ENCODE measurements around the gene FSTL4.

The FSTL4 gene

DNA sequence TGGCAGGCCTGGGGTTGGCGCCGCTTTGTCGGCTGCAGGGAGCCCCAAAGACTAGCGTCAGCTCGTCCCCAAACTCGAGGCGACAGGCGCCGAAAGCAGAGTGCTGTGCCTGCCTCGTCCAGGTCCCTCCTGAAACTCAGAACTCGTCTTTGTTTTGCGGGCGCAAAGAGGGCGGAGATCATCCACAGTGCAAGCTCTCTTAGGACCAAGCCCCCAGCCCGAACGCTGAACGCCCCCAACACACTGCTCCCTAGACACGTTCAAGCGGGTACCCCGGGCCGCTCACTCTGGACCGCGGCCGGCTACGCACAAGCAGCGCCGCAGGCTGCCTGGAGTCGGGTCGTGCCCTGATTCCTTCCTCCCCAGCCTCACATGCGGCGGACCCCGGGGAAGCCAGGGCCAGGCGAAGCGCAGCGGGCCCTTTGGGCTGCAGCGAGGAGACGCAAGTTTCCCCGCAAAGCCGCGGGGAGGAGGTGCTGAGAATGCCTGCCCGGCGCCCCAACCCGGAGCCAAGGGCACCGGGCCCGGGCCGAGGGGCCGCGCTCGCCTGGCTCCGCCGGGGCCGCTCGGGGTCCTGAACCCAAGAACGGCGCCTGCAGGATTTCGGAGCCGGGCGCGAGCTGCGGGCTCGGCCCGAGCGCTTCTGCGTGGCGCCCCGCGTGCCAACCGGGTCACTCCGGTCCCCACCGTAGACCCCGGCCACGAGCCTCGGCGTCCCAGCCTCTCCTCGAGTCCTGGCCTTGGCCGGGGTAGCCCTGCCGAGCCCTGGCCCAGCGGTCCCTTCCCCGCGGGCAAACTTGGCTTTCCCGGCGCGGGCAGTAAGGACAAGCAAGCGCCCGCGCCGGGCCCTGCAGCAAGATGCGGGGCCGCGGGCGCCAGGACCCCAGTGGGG, 738 bp downstream of the FSTL4 start:
- peak in 1 of 4 experiments; percentile 6 for DNase-seq (ENCODE audit: low read depth in 4 of 4, low spot score in 1 of 4)

DNA sequence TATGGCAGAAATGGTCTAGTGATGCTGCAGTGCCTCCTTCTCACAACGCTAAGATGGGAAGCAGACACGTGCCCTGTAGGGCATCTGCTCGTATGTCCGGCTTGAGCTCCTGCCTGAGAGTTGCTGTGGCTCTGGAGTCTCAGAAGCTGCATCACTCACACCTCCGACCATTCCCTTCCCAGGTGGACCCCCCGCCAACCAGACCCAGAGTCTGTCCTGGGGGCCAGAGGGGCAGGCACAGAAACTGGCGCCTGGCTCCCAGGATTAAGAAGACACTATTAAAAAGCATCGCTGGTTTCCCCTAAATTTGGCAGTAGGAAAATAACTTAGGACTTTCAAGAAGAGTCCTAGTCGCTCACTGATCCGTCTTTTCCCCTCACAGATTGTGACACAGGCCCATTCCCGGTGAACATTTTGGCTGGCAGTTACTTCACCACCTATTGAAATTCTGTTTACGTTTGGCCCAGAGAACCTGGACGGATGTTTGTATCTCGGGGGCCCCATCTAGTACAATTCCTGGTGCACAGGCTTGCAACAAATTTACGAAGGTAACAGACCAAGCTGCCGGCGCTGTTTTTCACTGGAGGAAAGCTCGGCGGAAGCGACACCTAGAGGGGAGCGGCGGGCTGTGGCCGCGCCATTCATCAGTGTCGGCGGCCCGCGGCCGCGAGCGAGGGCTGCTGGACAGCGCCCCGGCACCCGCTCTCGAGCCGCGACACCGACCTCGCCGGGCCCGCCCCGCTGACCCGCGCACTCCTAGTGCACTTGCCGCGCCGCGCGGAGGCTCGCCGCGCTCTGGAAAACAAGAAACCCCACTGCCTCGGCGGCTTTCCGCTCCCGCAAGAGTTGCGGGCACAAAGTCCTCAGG, 1.6 kb downstream of the FSTL4 start:
- peak in 2 of 4 experiments; percentile 21 to 30 for DNase-seq (ENCODE audit: low read depth in 4 of 4, low spot score in 1 of 4)

DNA sequence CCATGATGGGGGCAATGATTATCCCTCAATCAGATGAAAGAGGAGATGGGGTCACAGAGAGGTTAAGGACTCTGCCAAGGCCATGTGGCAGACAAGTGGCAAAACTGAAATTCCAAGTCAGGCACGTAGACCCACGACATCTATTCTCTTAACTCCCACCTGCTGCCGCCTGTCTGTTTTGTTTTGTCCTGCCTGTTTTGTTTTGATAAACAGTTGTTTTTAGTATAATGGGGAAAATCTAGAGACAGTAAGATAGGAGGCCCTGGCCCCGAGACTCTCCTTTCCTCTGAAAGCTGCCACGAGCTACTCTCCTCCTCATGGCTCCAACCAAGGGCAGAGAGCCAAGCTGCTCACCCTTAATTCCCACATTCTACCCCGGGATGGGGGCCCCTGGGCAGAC, 4.9 kb downstream of the FSTL4 start:
- no peak for DNase-seq (ENCODE audit: low read depth in 4 of 4, low spot score in 1 of 4)

DNA sequence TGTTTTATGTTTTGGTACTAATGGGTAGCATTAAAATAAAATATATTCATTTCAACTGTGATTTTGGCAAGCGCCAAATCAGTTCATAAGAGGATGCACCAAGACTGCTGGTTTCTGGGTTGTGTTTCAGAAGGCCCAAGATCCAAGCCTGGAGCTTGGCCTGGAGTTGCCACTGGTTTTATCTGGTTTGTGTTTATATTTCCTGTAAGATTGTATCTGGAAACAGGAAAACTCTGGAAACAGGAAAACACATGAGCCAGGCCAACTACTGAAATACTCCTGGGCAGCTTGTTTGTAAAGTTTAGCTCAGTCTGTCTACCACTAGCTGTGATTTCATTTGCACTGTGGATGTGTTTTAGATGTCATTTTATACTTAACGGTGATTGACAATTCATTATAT, 5.5 kb downstream of the FSTL4 start:
- no peak for DNase-seq (ENCODE audit: low read depth in 4 of 4, low spot score in 1 of 4)

DNA sequence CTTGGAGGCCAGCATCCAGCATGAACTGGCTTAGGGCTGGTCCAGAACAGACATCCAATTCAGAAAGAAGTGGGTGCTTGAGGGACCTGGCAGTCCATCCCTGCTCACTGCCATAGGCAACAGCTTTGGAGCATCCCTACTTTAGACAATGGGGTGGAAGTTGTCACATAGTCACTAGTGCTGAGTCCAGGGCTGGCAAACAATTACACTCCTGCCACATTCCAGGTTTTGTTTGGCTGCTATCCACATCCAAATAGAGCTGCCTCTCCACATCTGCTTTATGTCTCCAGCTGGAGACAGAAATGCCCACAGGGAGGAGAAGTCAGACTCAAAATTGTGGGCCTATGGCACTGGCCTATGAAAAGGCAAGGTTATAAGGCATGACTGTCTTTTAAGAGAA, 7.0 kb downstream of the FSTL4 start:
- no peak for DNase-seq (ENCODE audit: low read depth in 4 of 4, low spot score in 1 of 4)

DNA sequence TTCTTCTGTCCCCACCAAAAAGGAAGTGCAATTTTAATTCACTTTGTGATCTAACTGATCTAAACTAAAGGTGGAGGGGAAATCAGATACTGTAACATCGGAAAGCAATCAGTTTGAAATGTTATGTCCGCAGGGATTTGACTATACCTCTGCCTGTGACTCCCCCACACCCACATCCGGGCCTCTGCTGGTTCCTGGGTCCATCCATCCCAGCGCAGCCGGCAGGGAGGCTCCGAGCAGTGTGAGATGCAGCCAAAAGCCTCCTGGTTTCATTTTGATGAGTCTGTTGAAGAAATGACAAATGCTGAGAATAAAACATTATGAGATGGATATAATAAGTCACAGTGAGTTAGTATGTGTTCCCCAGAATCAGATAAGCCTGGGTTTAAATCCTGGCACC, 8.6 kb downstream of the FSTL4 start:
- no peak for DNase-seq (ENCODE audit: low read depth in 4 of 4, low spot score in 1 of 4)

DNA sequence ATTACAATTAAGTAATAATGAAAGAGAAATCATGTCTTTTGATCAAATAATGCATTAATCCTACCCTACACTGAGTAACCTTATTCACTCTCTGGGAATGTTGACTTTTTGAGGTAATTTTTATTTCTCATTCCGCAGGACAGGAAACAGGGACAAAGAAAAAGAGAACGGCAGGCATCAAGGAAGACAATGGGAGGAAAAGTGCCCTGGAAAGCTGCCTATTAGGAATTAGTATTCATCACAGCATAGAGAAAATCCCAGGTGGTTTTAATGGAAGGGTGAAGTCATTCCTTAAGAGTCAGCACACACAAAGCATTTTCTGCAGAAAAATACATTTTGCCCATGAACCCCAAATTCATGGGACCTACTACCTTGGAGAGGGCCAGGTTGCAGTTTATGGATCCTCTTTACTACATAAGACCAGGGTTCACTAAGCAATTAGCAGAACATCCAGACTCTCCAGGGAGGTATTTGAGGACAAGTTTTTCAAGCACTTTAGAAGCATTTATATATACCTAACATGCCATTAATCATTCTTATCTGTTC, 9.4 kb downstream of the FSTL4 start:
- no peak for DNase-seq (ENCODE audit: low read depth in 4 of 4, low spot score in 1 of 4)

DNA sequence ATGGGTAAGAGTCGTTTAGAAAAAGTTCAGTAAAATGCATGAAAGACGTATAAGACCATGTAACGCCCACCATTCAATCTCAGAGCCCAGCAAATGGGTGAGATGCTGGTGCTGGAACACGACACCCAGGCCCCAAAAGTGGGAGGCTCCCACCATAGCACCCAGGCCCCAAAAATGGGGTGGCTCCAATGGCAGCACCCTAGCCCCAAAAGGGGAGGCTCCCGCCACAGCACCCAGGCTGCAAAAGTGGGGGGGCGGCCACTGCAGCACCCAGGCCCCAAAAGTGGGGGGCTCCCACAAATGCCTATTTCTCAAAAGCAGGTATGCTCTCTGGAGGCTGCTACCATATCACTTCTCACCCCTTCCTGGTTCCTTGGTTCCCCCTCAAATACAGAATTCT, 12.7 kb downstream of the FSTL4 start:
- DNase-seq (ENCODE audit: low read depth in 4 of 4, low spot score in 1 of 4) = no peak

DNA sequence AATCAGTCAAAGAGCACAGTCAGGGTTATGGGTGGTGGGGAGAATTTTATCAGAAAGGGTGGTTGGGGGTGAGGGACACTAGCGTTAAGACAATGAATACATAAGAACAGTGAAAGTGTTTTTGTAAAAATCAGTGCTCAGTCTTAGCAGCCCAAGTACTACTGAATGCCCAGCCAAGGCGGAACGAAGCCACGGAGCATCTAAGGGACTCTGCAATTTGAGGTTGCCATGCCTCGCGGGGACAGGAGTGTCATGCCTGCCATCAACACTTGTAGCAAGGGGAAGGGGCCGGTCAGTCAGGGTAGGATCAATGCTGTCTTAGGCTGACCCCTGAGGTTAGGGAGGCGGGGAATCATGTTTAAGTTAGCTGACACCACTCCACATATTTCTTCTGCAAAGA, 13.3 kb downstream of the FSTL4 start:
- DNase-seq (ENCODE audit: low read depth in 4 of 4, low spot score in 1 of 4) = no peak

DNA sequence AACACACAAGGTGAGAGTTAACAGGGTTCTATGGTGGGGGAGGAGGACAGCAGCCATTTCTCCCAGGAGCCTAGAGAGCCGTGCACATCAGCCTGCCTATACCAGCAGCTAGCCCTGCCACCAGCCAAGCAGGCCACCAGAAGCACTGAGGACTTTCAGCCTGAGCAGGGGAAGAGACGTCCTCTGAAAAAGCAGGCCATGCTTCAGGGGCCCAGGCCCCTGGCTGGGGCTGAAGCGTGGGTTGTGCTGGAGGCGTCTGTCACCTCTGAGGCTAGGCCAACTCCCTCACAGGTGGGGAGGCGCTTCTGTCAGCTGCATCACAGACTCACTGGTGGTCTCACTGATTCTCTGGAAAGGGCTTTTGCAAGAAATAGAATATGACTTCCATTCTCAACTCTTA, 16.3 kb downstream of the FSTL4 start:
- no peak for DNase-seq (ENCODE audit: low read depth in 4 of 4, low spot score in 1 of 4)

DNA sequence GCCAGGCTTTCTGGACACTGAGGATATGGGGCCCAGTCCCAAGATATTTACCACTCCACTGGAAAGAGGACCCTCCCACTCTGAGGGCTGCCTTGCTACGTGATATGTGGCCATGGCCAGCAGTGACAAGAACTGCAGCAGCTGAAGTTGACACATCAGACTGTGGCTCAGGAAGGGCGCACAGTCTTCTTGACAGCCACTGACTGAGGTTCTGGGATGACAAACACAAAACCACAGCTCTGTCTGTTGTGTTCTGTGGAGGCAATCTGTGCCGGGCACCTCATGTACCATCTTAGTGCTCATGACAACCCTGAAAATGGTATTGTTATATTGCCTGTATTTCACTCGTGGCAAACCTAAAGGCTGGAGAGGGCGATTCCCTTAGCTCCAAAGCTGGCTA, 16.9 kb downstream of the FSTL4 start:
- no peak for DNase-seq (ENCODE audit: low read depth in 4 of 4, low spot score in 1 of 4)

DNA sequence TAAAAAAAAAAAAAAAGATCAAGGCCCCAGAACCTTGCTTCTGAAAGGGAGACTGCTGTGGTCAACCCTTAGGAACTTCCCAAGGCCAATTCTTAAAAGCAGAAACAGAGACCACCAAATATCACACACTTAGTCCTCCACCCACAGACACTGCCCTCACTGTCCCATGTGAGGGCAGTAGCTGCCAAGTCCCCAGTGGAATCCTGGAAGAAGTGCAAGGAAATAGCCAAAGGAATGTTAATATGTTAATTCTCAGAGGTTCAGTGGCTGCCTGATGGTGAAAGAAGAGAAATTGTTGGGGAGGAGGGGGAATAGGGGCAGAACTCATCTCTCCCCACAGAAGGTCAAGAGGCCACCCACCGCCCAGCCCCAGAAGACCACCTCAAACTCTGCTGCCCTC, 23.1 kb downstream of the FSTL4 start:
- DNase-seq (ENCODE audit: low read depth in 4 of 4, low spot score in 1 of 4) = no peak

DNA sequence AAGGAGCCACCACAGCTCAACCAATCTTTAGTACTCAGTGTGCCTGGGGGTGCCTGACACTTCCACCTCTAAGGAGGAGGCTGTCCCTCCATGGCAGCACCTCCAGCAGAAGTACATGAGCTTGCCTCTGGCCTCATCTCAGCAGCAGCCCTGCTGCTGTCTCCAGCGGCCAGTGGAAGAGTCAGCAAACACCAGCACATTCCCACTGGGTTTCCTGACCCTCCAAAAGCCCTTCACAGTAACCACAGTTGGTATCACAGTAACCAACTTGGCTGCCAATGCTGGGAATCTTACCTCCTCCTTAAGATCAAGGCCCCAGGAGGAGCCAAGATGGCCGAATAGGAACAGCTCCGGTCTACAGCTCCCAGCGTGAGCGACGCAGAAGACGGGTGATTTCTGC, 29.4 kb downstream of the FSTL4 start:
- DNase-seq (ENCODE audit: low read depth in 4 of 4, low spot score in 1 of 4) = no peak

DNA sequence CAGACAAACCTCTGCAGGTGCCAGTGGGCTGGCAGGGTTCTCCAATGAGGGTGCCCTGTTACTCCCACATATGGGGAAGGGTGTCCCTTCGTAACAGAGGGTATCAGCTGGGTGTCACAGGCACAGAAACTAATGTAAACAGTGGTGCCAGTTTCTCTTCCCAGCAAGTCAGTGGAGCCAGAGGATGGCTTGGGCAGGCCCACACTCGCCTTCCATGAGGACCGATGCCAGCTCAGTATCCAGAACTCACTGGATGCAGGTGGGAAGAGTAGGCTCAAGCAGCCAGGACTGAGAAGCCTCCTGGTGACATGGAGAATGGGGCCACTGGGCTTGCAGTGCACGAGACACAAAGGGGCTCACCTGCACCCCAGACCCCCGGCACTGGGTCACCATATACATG, 30.4 kb downstream of the FSTL4 start:
- no peak for DNase-seq (ENCODE audit: low read depth in 4 of 4, low spot score in 1 of 4)

DNA sequence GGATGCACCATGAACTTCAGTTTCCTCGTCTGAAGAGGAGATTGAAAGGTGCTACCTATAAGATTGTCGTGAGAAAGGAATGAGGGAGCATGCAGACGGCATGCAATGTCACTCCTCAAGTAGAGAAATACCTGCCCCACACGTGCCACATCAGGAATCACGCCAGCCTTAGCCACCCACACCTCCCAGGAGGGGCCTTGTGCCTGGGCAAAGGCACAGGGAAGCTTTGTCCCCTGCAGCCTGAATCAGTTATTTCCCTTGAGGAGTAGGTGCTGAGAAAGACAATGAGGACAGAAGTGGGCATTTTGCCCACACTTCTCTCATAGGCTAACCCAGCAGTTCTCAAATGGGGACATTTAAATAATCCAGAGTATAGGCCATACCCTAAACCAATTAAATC, 31.0 kb downstream of the FSTL4 start:
- no peak for DNase-seq (ENCODE audit: low read depth in 4 of 4, low spot score in 1 of 4)

DNA sequence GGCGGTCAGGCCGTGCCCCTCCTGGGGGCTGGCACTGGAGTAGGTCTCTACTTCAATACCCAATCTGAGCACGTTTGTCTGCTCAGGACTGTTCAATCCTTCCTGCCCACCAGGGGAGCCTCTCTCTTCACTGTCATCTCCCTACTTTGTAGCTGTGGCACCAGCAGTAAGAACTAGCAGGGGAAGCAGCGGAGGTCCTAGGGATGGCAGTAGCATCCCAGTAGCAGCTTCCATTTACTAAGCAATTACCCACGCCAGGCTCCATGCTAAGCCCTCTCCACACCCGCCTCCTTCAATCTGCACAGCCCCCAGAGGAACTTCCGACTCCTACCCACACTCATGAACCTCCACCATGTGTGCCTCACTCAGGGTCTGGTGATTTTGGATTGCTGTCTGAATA, 31.7 kb downstream of the FSTL4 start:
- DNase-seq (ENCODE audit: low read depth in 4 of 4, low spot score in 1 of 4) = no peak

DNA sequence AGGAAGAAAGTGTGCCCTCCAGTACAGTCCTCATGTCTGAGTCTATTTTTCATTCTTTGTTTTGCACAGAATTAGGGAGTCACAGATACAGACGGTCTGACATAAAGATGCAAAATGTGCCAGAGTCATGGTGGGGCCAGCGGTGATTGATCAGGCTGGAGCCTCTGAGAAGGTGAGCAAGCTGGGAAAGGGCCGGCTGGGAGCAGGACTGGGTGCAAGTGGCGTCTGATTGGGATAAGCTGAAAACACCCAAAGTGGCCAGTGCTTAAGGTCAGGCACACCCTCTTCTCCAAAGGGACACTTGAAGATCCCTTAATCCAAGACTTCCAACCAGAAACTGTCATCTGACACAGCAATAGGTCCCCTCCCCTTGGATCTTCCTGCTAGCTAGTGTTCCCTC, 32.6 kb downstream of the FSTL4 start:
- no peak for DNase-seq (ENCODE audit: low read depth in 4 of 4, low spot score in 1 of 4)

DNA sequence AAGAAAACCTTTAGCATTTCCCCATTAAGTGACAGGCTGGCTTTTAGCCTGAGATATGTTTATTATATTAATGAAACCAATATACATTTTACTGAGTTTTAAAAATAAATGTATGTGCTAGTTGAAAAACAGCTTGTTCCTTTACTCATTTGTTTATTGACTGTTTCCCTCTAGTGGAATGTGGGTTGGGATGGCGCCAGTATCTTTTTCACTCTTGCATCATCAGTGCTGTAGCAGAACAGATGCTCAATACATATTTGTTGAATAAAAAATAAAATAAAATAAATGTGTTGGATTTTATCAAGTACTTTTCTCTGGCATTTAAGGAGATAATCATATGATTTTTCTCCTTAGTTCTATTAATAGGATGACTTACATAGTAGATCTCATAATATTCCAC, 43.0 kb downstream of the FSTL4 start:
- DNase-seq (ENCODE audit: low read depth in 4 of 4, low spot score in 1 of 4) = no peak

DNA sequence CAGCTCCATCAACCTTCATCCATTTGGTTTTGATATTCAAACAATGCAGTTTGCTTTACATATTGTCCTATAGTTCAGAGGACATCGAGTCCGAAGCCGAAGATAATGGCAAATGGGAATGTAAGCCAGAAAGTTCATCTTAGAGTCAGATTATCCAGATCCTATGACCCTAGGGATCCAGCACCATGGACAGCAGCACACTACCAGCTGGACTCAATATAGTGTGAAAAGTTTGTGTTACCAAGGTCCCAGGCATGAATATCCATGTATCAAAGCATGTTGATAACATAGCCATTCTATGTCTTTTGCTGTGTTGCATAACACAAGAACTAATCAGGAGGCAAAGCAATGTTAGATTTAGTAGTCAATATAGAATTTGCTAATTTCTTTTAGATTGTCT, 46.3 kb downstream of the FSTL4 start:
- DNase-seq (ENCODE audit: low read depth in 4 of 4, low spot score in 1 of 4) = no peak

DNA sequence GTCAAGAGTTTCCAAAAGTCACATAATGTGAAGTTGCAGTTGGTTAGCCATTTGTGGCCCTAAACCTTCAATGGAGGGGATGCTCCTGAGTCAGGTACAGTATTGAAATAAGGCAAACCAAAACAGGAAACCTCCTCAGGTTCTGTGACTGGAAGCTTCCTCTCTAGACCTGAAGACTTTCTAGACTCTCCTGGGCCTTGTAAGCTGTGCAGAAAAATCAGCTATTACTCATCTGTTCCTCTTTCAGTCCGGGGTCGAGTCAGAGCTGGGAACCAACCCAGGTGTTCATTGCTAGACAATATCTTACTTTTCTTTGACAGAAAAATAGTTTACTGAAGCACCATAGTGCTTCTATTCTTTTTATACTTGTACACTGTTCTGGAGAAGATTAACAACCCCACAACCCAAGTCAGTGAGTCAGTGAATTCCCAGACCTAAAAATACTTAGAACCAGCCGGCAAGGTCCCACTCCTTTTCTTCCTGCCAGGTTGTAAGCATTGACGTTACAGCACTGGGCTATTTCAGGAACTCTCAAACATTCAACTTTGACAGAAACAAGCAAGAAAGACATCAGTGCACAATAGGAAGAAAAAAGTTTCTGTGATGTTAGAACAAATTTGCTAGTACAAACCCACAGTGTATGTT, 47.3 kb downstream of the FSTL4 start:
- DNase-seq (ENCODE audit: low read depth in 4 of 4, low spot score in 1 of 4) = no peak

DNA sequence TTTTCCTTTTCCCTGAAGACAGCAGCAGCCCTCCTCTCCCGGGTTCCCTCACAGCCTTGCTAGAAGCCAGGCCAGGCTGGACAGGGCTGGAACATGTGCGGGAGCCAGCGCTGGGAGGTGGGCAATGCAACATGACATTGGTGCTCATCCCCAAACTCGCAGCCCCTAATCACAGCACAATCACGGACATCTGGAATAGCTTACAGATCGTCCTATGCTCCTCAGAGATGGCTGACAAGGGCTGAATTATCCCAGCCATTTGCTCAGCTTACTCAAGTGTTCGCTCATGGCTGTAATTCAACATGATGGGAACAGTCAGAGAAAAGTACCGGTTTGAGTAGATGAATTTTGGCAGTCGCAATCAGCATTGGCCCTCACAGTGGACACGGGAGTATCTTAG, 49.8 kb downstream of the FSTL4 start:
- no peak for DNase-seq (ENCODE audit: low read depth in 4 of 4, low spot score in 1 of 4)

DNA sequence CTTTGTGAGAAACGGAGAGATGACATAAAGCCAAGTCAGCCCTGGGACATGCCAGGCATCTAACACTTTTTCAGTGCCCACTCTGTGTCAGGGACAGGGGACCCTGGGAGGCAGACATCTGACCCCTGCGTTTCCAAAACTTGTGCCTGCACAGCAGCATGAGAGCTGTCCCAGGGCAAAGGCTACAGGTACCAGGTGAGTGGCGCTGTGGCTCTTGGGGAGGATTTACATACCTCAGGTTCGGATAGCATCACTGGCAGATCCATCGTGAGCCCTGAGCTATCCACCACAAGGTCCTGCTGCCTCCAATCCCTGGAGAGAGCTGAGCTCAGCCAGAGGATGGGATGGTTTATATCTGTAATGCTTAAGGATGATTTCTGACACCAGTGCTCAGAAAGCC, 52.4 kb downstream of the FSTL4 start:
- DNase-seq (ENCODE audit: low read depth in 4 of 4, low spot score in 1 of 4) = no peak
